Measurements from ENCODE around the gene CAP1.

The CAP1 gene

GRCh38 chr1:40072142-40072541, 31.6 kb downstream of the CAP1 start:
- no peaks in the 10 kb centered on the region for H3K4me1 ChIP-seq (ENCODE audit: low read length)
- no peak overlapping the region for H3K4me2 ChIP-seq (ENCODE audit: low read depth, low read length)
- no peaks in the 10 kb centered on the region for H3K27me3 ChIP-seq (replicated peaks; ENCODE audit: insufficient read depth, low read length)
- H3K79me2 ChIP-seq (ENCODE audit: low read length): 0 out of 2 replicates have a peak, but pooled peaks cover 3% of the 10 kb centered on the region
- H3K27ac ChIP-seq (ENCODE audit: low read length): no peak overlapping the region
- no peaks in the 10 kb centered on the region for H3K9me3 ChIP-seq (replicated peaks; ENCODE audit: insufficient read depth, low read length)
- peaks cover 20% of the 10 kb centered on the region for H3F3A ChIP-seq (ENCODE audit: insufficient read depth, low read length)
- H3K36me3 ChIP-seq (replicated peaks; ENCODE audit: insufficient read depth, low read length): peaks cover 13% of the 10 kb centered on the region
- H3K9ac ChIP-seq (ENCODE audit: low read length): no peak overlapping the region
- no peak overlapping the region for H2AFZ ChIP-seq (ENCODE audit: low read length)
- no peak overlapping the region for H3K4me3 ChIP-seq (ENCODE audit: low read length)
- H4K20me1 ChIP-seq (ENCODE audit: insufficient read depth, low read length): no peaks in the 10 kb centered on the region
- TF ChIP-seq EZH2phosphoT487 (IDR thresholded peaks at IDR 0.05; ENCODE audit: low read length): no peak
- TF ChIP-seq EZH2 (optimal IDR thresholded peaks at IDR 0.05; ENCODE audit: low read depth, low read length): no peak
- TF ChIP-seq, protein P1, sequence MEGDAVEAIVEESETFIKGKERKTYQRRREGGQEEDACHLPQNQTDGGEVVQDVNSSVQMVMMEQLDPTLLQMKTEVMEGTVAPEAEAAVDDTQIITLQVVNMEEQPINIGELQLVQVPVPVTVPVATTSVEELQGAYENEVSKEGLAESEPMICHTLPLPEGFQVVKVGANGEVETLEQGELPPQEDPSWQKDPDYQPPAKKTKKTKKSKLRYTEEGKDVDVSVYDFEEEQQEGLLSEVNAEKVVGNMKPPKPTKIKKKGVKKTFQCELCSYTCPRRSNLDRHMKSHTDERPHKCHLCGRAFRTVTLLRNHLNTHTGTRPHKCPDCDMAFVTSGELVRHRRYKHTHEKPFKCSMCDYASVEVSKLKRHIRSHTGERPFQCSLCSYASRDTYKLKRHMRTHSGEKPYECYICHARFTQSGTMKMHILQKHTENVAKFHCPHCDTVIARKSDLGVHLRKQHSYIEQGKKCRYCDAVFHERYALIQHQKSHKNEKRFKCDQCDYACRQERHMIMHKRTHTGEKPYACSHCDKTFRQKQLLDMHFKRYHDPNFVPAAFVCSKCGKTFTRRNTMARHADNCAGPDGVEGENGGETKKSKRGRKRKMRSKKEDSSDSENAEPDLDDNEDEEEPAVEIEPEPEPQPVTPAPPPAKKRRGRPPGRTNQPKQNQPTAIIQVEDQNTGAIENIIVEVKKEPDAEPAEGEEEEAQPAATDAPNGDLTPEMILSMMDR (IDR thresholded peaks at IDR 0.05; ENCODE audit: low read length): no peak
- H3K9me2 ChIP-seq (replicated peaks; ENCODE audit: insufficient read depth, low read length): no peaks in the 10 kb centered on the region
- DNase-seq: no peak

GRCh38 chr1:40073062-40073461, 32.5 kb downstream of the CAP1 start:
- no peak overlapping the region for H3K9ac ChIP-seq (ENCODE audit: low read length)
- peaks cover 11% of the 10 kb centered on the region for H3K36me3 ChIP-seq (replicated peaks; ENCODE audit: insufficient read depth, low read length)
- no peak for DNase-seq
- no peaks in the 10 kb centered on the region for H4K20me1 ChIP-seq (ENCODE audit: insufficient read depth, low read length)
- H3F3A ChIP-seq (ENCODE audit: insufficient read depth, low read length): peaks cover 20% of the 10 kb centered on the region
- no peak for TF ChIP-seq EZH2 (optimal IDR thresholded peaks at IDR 0.05; ENCODE audit: low read depth, low read length)
- TF ChIP-seq, protein P1 (IDR thresholded peaks at IDR 0.05; ENCODE audit: low read length): no peak
- TF ChIP-seq EZH2phosphoT487 (IDR thresholded peaks at IDR 0.05; ENCODE audit: low read length): no peak
- H2AFZ ChIP-seq (ENCODE audit: low read length): no peak overlapping the region
- no peaks in the 10 kb centered on the region for H3K4me1 ChIP-seq (ENCODE audit: low read length)
- H3K4me3 ChIP-seq (ENCODE audit: low read length): no peak overlapping the region
- H3K27ac ChIP-seq (ENCODE audit: low read length): no peak overlapping the region
- no peak overlapping the region for H3K4me2 ChIP-seq (ENCODE audit: low read depth, low read length)
- no peaks in the 10 kb centered on the region for H3K79me2 ChIP-seq (ENCODE audit: low read length)
- H3K27me3 ChIP-seq (replicated peaks; ENCODE audit: insufficient read depth, low read length): no peaks in the 10 kb centered on the region
- H3K9me3 ChIP-seq (replicated peaks; ENCODE audit: insufficient read depth, low read length): no peaks in the 10 kb centered on the region
- no peaks in the 10 kb centered on the region for H3K9me2 ChIP-seq (replicated peaks; ENCODE audit: insufficient read depth, low read length)

GRCh38 chr1:40075266-40075665, 34.7 kb downstream of the CAP1 start:
- H3K4me2 ChIP-seq (ENCODE audit: low read depth, low read length): no peak overlapping the region
- H3K4me3 ChIP-seq (ENCODE audit: low read length): no peak overlapping the region
- no peaks in the 10 kb centered on the region for H3K27me3 ChIP-seq (replicated peaks; ENCODE audit: insufficient read depth, low read length)
- peaks cover 20% of the 10 kb centered on the region for H3F3A ChIP-seq (ENCODE audit: insufficient read depth, low read length)
- no peaks in the 10 kb centered on the region for H4K20me1 ChIP-seq (ENCODE audit: insufficient read depth, low read length)
- H3K79me2 ChIP-seq (ENCODE audit: low read length): no peaks in the 10 kb centered on the region
- no peak for DNase-seq
- H3K4me1 ChIP-seq (ENCODE audit: low read length): no peaks in the 10 kb centered on the region
- no peaks in the 10 kb centered on the region for H3K9me3 ChIP-seq (replicated peaks; ENCODE audit: insufficient read depth, low read length)
- H3K27ac ChIP-seq (ENCODE audit: low read length): no peak overlapping the region
- no peaks in the 10 kb centered on the region for H3K9me2 ChIP-seq (replicated peaks; ENCODE audit: insufficient read depth, low read length)
- TF ChIP-seq EZH2phosphoT487 (IDR thresholded peaks at IDR 0.05; ENCODE audit: low read length) (no peak), EZH2 (optimal IDR thresholded peaks at IDR 0.05; ENCODE audit: low read depth, low read length) (no peak)
- TF ChIP-seq, protein P1 (IDR thresholded peaks at IDR 0.05; ENCODE audit: low read length): no peak
- no peak overlapping the region for H3K9ac ChIP-seq (ENCODE audit: low read length)
- no peak overlapping the region for H2AFZ ChIP-seq (ENCODE audit: low read length)
- H3K36me3 ChIP-seq (replicated peaks; ENCODE audit: insufficient read depth, low read length): peaks cover 11% of the 10 kb centered on the region
